K562 (cell line): ENCODE data around the gene CELSR2.

ENCODE experiments used
- FOXP1 ChIP-seq: sonication (generic); formaldehyde crosslinking; IDR thresholded peaks from 2 replicates; pipeline ENCODE4 v1.8.0; 2022; ENCODE audit warnings: mild to moderate bottlenecking, missing genetic modification reagents
- SNRNP70 ChIP-seq: fragments of 200-400 bp; formaldehyde crosslinking; optimal IDR thresholded peaks from 2 replicates; pipeline ENCODE3; 2017; ENCODE audit warnings: low read depth, low read length
- SRSF7 ChIP-seq: fragments of 200-400 bp; formaldehyde crosslinking; optimal IDR thresholded peaks from 2 replicates; pipeline ENCODE3; 2017; ENCODE audit warnings: mild to moderate bottlenecking, low read depth, low read length
- TF ChIP-seq, protein P1 (sequence below): sonication (generic); formaldehyde crosslinking; IDR thresholded peaks from 2 replicates; pipeline ENCODE4 v1.9.0; 2022; ENCODE audit warnings: mild to moderate bottlenecking, missing genetic modification reagents

DNA sequence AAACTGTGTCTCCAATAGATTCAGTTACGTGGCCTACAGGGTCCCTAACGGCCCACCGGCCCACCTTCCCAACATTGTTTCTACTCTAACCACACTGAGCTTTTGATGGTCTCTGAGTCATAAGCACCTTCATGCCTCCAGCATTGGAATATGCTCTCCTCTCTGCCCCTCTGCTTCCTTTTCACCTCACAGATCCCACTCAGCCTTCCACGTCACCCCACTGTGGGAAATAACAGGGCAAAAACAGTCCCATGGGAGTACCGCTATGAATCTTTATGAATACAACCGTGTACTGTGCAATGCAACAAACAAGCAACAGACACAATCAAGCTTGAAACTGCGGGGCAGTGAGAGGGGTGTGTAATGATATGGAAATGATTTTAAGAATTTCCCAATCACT lies 40.9 kb upstream of the CELSR2 start:
- TF ChIP-seq, protein P1, sequence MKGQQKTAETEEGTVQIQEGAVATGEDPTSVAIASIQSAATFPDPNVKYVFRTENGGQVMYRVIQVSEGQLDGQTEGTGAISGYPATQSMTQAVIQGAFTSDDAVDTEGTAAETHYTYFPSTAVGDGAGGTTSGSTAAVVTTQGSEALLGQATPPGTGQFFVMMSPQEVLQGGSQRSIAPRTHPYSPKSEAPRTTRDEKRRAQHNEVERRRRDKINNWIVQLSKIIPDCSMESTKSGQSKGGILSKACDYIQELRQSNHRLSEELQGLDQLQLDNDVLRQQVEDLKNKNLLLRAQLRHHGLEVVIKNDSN (CRISPR knock-in tag) = no peak
- TF ChIP-seq SNRNP70 (no peak), SRSF7 (no peak), FOXP1 (CRISPR knock-in tag) (no peak)
